Gastrocnemius medialis (tissue), 4 donors: ENCODE data around the gene CNIH3.

Experiments
- CTCF ChIP-seq, 5 experiments: fragments of 450-650 bp in 3 of 5; fragments of 200-600 bp in 2 of 5; sonication (generic) in 2 of 5; IDR thresholded peaks in 4 of 5; conservative IDR thresholded peaks in 1 of 5; 1 replicate in 4 of 5; 2 replicates in 1 of 5; pipeline ENCODE4 v1.5.1; 2016 to 2019; ENCODE audit warnings: antibody characterized with exemption in 5 of 5, mild to moderate bottlenecking in 3 of 5, moderate library complexity in 3 of 5
- POLR2A ChIP-seq, 2 donors: fragments of 450-650 bp; IDR thresholded peaks; one replicate each; pipeline ENCODE4 v1.6.1; 2017; ENCODE audit warnings: antibody characterized with exemption in 2 of 2, mild to moderate bottlenecking in 2 of 2, moderate library complexity in 2 of 2

DNA sequence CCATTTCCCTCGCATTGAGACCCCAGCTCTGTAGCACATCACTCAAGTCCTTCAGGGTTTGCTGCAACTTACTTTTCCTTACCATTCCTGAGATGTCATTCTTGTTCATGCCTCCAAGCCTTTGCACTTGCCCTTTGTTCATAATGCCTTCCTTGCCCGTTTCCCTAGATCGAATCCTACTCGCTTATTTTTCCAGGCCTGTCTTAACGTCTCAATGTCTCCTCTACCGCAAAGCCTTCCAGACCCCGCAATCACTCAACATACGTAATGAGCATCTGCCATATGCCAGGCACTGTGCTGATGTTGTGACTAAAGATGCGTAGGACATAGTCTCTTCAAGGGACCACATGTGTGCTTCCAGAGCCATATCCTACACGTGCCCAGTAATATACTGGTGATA lies 31.1 kb upstream of the CNIH3 start:
- TF ChIP-seq POLR2A (IDR thresholded peaks at IDR 0.05) (no peak), CTCF (IDR thresholded peaks at IDR 0.05 in 4 of 5, conservative IDR thresholded peaks at IDR 0.05 in 1 of 5) (no peak)
